Measurements from ENCODE around the gene VWA1.
"Not testable (repeated sequence)": the region's sequence is repeated elsewhere in the genome, so short reads cannot be mapped to it uniquely, and the experiment has no call there.

Gene VWA1

GRCh38 chr1:1399872-1400575 lies 35.5 kb upstream of the VWA1 start:
- no peak for TF ChIP-seq CTCF (IDR thresholded peaks at IDR 0.05; ENCODE audit: insufficient read depth, missing control alignments)
- DNase-seq (ENCODE audit: insufficient read length, low spot score) (no peak), FAIRE-seq (no peak)

- no peak for TF ChIP-seq CTCF (IDR thresholded peaks at IDR 0.05; ENCODE audit: insufficient read depth, missing control alignments)
- no peak for FAIRE-seq
These were observed 34.7 kb upstream of the VWA1 start for GRCh38 chr1:1400576-1401456.

GRCh38 chr1:1401457-1402010 lies 34.0 kb upstream of the VWA1 start:
- FAIRE-seq (no peak), DNase-seq (ENCODE audit: insufficient read length, low spot score) (no peak)
- TF ChIP-seq CTCF (IDR thresholded peaks at IDR 0.05; ENCODE audit: insufficient read depth, missing control alignments): no peak

More at GRCh38 chr1:1400576-1401456, 34.7 kb upstream of the VWA1 start:
- DNase-seq (ENCODE audit: insufficient read length, low spot score): no peak

GRCh38 chr1:1402072-1402900 lies 33.2 kb upstream of the VWA1 start:
- peak; percentile 65 for TF ChIP-seq CTCF (IDR thresholded peaks at IDR 0.05; ENCODE audit: insufficient read depth, missing control alignments)
- FAIRE-seq: no peak
- DNase-seq (ENCODE audit: insufficient read length, low spot score): no peak

- not testable (repeated sequence) for FAIRE-seq; DNase-seq (ENCODE audit: insufficient read length, low spot score)
These were observed 32.5 kb upstream of the VWA1 start for GRCh38 chr1:1402901-1403392.

- FAIRE-seq: no peak
- no peak for TF ChIP-seq CTCF (IDR thresholded peaks at IDR 0.05; ENCODE audit: insufficient read depth, missing control alignments)
- DNase-seq (ENCODE audit: insufficient read length, low spot score): no peak
These were observed 31.8 kb upstream of the VWA1 start for GRCh38 chr1:1403653-1404052.

Measured in D721Med (cell line).